Hippocampal formation (tissue), 2 donors: Measurements from ENCODE around the gene TAS1R3.

Source experiments
- DNase-seq, 2 donors: peaks; one replicate each; lab custom pipeline; 2025; lab: John Stamatoyannopoulos, UW

The TAS1R3 gene

DNA sequence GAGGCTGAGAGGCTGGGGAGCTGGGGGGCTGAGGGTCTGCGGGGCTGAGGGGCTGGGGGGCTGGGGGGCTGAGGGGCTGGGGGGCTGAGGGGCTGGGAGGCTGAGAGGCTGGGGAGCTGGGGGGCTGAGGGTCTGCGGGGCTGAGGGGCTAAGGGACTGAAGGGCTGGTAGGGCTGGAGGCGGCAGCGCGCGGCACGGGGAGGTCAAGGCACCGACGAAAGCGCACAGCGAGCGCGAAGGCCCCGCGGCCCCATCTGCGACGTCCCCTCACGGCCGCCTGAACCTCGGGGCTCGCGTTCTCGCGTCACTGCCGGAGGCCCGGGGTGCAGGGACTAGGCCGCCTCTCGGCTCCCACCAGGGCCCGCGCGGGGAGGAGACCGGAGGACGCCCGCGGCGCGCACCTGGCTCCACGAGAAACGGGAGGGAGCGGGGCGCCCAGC is 7.0 kb upstream of the TAS1R3 start:
- no peak for DNase-seq

- DNase-seq, result peak; percentile 59 to 91
These were observed 6.4 kb upstream of the TAS1R3 start, which contains the start of the genes CPTP and INTS11 for GRCh38 chr1:1324524-1325287. CPTP (plus strand) TSS chr1:1324802; CDS start chr1:1326911, 2,109 bp downstream. INTS11 (minus strand) TSS chr1:1324660; CDS start chr1:1324608, 52 bp downstream.

GRCh38 chr1:1325288-1326074 is 5.6 kb upstream of the TAS1R3 start:
- no peak for DNase-seq

DNA sequence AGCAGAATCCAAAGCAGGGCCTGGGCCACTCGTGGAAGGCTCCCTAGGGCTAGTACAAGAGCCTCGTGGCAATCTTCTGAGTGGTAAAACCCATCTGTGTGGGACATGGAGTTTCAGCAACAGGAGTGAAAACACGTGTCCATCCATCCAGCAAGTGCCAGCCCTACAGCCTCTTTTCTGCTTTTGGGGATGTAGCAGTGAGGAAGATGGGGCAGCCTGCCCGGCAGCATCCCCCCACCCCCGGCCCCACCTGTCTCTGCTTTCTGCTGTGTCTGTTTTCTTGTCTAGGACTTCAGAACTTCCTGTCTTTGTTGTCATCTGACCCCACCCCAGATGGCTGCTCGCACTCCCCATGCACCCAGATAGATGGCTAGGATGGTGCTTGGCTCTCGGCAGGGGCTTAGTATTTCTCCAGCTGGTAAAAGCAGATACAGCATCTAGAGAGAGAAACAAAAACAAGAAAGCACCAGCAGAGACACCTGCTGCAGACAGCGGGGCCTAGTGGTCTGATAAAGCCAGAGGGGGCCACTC is 4.9 kb upstream of the TAS1R3 start:
- no peak for DNase-seq

GRCh38 chr1:1327291-1327690 is 3.8 kb upstream of the TAS1R3 start:
- no peak for DNase-seq

- no peak for DNase-seq
These were observed 2.8 kb upstream of the TAS1R3 start for GRCh38 chr1:1328254-1328653.

GRCh38 chr1:1329304-1330210 is 1.5 kb upstream of the TAS1R3 start:
- DNase-seq, result no peak

DNA sequence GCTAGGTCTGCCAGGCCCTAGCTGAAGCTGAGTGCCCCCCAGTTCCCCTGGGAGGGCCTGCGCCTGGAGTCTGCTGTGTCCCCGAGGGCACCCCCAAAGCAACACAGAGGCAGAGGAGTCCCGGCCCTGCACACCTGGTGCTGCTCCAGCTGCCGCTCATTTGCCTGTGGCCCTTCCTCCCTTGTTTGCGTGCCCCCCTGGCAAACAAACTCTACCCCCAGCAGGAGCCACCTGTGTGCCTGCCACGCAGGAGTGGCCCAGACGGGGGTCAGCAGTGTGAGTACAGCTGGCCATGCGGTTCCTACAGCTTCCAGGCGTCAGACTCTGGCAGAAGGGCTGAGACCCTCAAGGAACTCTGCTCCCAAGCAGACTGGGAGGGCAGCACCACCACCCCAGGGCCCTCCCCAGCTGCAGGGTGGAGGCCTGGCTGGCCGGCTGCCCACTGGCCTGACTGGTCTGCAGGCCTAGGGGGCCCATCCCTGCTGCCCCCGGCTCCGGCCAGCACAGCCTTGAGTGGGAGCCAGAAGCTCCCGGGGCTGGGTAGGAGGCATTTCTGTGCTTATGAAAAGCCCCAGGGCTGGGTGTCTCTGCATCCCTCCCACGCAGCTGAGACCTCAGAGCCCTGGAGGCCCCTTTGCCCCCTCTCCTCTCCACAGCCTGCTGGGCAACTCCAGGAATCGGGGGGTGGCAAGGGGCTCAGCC is 563 bp upstream of the TAS1R3 start:
- no peak for DNase-seq

GRCh38 chr1:1332031-1332755 is 1.1 kb downstream of the TAS1R3 start:
- DNase-seq, result no peak

DNA sequence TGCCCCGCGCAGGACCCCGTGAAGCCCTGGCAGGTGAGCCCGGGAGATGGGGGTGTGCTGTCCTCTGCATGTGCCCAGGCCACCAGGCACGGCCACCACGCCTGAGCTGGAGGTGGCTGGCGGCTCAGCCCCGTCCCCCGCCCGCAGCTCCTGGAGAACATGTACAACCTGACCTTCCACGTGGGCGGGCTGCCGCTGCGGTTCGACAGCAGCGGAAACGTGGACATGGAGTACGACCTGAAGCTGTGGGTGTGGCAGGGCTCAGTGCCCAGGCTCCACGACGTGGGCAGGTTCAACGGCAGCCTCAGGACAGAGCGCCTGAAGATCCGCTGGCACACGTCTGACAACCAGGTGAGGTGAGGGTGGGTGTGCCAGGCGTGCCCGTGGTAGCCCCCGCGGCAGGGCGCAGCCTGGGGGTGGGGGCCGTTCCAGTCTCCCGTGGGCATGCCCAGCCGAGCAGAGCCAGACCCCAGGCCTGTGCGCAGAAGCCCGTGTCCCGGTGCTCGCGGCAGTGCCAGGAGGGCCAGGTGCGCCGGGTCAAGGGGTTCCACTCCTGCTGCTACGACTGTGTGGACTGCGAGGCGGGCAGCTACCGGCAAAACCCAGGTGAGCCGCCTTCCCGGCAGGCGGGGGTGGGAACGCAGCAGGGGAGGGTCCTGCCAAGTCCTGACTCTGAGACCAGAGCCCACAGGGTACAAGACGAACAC is 1.8 kb downstream of the TAS1R3 start:
- DNase-seq, result no peak

DNA sequence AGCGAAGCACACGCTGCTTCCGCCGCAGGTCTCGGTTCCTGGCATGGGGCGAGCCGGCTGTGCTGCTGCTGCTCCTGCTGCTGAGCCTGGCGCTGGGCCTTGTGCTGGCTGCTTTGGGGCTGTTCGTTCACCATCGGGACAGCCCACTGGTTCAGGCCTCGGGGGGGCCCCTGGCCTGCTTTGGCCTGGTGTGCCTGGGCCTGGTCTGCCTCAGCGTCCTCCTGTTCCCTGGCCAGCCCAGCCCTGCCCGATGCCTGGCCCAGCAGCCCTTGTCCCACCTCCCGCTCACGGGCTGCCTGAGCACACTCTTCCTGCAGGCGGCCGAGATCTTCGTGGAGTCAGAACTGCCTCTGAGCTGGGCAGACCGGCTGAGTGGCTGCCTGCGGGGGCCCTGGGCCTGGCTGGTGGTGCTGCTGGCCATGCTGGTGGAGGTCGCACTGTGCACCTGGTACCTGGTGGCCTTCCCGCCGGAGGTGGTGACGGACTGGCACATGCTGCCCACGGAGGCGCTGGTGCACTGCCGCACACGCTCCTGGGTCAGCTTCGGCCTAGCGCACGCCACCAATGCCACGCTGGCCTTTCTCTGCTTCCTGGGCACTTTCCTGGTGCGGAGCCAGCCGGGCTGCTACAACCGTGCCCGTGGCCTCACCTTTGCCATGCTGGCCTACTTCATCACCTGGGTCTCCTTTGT is 2.6 kb downstream of the TAS1R3 start:
- DNase-seq, result no peak

DNA sequence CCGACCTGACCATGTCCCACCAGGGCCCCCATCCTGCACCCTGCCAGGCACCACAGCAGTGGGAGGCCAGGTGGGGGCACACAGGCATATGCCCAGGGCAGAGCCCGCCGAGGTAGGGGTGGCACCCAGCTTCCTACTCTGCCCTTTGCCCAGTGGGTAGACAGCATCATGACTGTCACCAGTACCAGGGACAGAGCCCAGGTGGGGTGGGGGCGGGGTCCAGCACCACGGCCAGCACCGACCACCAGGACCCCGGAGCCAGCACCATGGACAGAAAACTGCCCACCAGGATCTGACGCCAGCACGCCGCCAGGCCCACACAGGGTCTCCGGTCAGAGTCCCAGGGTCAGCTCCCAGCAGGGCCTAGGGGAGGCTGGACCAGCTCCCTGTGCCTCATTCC is 3.8 kb downstream of the TAS1R3 start:
- no peak for DNase-seq

DNA sequence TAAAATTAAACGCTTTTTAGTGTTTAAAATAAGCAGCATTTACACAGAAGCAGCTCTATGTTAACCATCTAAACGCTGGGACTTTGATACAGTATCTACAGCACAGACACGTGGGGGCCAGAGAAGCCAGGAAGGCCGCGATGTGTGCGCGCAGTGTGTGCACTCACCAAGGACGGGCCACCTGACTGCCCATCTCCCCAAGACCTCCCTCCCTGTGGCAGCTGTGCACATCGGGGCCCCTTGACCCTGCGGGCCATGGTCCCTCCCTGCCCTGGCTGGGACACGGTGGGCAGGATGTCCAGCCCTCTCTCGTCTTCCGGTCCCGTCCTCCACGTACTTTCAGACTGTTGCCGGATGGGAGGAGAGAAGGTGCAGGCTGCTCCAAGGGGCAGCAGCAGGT is 4.2 kb downstream of the TAS1R3 start:
- DNase-seq, result no peak

- no peak for DNase-seq
These were observed 4.7 kb downstream of the TAS1R3 start for GRCh38 chr1:1335792-1336248.

- no peak for DNase-seq
These were observed 5.4 kb downstream of the TAS1R3 start for GRCh38 chr1:1336446-1336845.

GRCh38 chr1:1336931-1337792 is 6.1 kb downstream of the TAS1R3 start:
- no peak for DNase-seq

GRCh38 chr1:1337793-1338147 is 6.7 kb downstream of the TAS1R3 start:
- DNase-seq, result no peak

DNA sequence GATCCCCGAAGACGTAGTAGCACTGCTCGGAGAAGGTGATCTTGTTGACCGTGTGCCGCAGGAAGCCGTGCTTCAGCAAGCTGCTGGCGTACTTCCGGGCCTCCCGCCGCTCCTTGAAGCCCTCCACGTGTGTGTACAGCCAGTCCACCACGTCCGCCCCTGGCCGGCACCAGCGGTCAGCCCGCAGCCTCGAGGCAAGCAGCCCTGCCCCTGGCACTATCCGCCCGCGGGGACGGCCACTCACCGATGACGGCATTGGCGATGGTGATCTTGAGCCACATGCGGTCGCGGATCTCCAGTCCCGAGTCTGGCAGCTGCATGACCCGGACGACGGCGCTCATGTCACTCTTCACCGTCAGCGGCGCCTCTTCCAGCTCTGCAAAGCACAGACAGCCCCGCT is 7.2 kb downstream of the TAS1R3 start:
- DNase-seq, result no peak
